GM12874 (cell line): Measurements from ENCODE around the gene RNU1-2.

Experiments used
- CTCF ChIP-seq: IDR thresholded peaks from 2 replicates; pipeline ENCODE4 v1.5.1; 2011; ENCODE audit warnings: low read depth, mild to moderate bottlenecking, control low read depth, low read length, moderate library complexity; ENCODE audit not compliant: insufficient read depth

Gene RNU1-2

GRCh38 chr1:16924216-16924918, 28.6 kb downstream of the RNU1-2 start:
- no peak for TF ChIP-seq CTCF

- no peak for TF ChIP-seq CTCF
Observed at GRCh38 chr1:16924919-16925477, 29.2 kb downstream of the RNU1-2 start.

- TF ChIP-seq CTCF, result no peak
Observed at GRCh38 chr1:16925635-16926490, 30.1 kb downstream of the RNU1-2 start.

- no peak for TF ChIP-seq CTCF
Observed at GRCh38 chr1:16926491-16927073, 30.8 kb downstream of the RNU1-2 start.

- TF ChIP-seq CTCF, result no peak
Observed at GRCh38 chr1:16927256-16927655, 31.5 kb downstream of the RNU1-2 start.

- TF ChIP-seq CTCF, result no peak
Observed at GRCh38 chr1:16927711-16928485, 32.1 kb downstream of the RNU1-2 start.
